Measurements from ENCODE around the gene GNA14. TPM values are rescaled to one million over a fixed set of nuclear protein-coding genes. Genes with fewer than 3 reads are reported as not detected.

The GNA14 gene
- total and polyA plus RNA-seq, 2 of the 8 experiments (the other 6 are each of a cell fraction or from before 2014, with no cell fraction given), result 3.4 to 6.3 TPM

DNA sequence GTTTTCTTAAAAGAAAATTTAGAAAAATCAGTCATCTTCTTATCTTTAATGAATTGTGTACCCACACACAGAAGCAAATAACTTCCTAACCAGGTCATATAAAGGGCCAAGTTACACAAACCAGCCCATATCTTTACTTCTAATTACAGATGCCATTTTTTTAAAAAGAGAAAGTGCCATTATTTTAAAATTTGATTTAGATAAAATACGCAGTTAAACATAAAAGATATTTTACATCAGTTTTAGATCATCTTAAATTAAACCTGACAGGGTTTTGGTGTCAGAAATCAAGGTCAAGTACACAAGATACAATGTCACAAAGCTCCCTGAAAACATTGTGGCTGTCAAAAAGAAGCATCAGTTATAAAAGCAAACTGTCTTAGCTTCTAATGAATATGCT is 129.4 kb downstream of the GNA14 start:
- Histone ChIP-seq H3K79me2 (ENCODE audit: control insufficient read depth in 1 of 2, insufficient read depth in 2 of 2, low read length in 2 of 2) (no peaks in the 10 kb centered on the region), H4K20me1 (replicated peaks in 1 of 2; ENCODE audit: control insufficient read depth in 1 of 2, insufficient read depth in 2 of 2, low read length in 2 of 2) (no peaks in the 10 kb centered on the region), H2BK15ac (ENCODE audit: low read length) (no peak overlapping the region), H3K14ac (ENCODE audit: insufficient read length) (no peak overlapping the region), H3K4ac (replicated peaks; ENCODE audit: insufficient read length, low read depth, low read length) (no peak overlapping the region), H4K5ac (ENCODE audit: insufficient read length, low read depth, low read length) (no peak overlapping the region), H4K8ac (ENCODE audit: extremely low read depth, insufficient read depth, low read length) (no peak overlapping the region), H3K23ac (ENCODE audit: insufficient read length) (no peak overlapping the region), H2BK5ac (ENCODE audit: low read depth, low read length) (no peak overlapping the region), H4K91ac (replicated peaks; ENCODE audit: insufficient read length, low read length) (no peak overlapping the region), H3K36me3 (ENCODE audit: control insufficient read depth in 2 of 4, insufficient read depth in 4 of 4, low read length in 3 of 4) (no peaks in the 10 kb centered on the region), H3K79me1 (ENCODE audit: low read depth, low read length) (no peaks in the 10 kb centered on the region), H3K56ac (replicated peaks; ENCODE audit: insufficient read length, low read depth, low read length) (no peak overlapping the region), H3K18ac (ENCODE audit: extremely low read depth, low read length) (no peak overlapping the region), H2BK120ac (replicated peaks; ENCODE audit: low read depth, low read length) (no peak overlapping the region), H3K9me3 (ENCODE audit: insufficient read depth in 2 of 2, low read depth in 1 of 2, low read length in 1 of 2) (no peaks in the 10 kb centered on the region), H3K4me3 (ENCODE audit: extremely low read depth in 1 of 4, insufficient read depth in 2 of 4, low read depth in 3 of 4, low read length in 4 of 4) (no peak overlapping the region), H3K4me2 (ENCODE audit: insufficient read depth in 1 of 2, low read depth in 2 of 2, low read length in 2 of 2) (no peak overlapping the region), H2AK5ac (ENCODE audit: low read depth, low read length) (no peak overlapping the region), H3K4me1 (replicated peaks in 1 of 4; ENCODE audit: control insufficient read depth in 3 of 4, insufficient read depth in 4 of 4, low read length in 3 of 4) (no peaks in the 10 kb centered on the region), H3K9ac (replicated peaks in 1 of 4; ENCODE audit: extremely low read depth in 1 of 4, low read depth in 3 of 4, low read length in 3 of 4) (no peak overlapping the region), H2AFZ (ENCODE audit: low read length) (no peak overlapping the region), H2BK12ac (ENCODE audit: low read depth, low read length) (no peak overlapping the region), H3K27me3 (replicated peaks in 1 of 4; ENCODE audit: control insufficient read depth in 3 of 4, extremely low read depth in 1 of 4, insufficient read depth in 3 of 4, low read length in 3 of 4) (no peaks in the 10 kb centered on the region; a peak in 2 of 7 replicates), H3K23me2 (ENCODE audit: low read depth, low read length) (no peaks in the 10 kb centered on the region), H3K27ac (ENCODE audit: low read depth, low read length) (no peak overlapping the region), H2BK20ac (ENCODE audit: low read length) (no peak overlapping the region)
- DNase-seq (ENCODE audit: low read depth in 1 of 2, low spot score in 2 of 2) (no peak), FAIRE-seq (no peak)
- POLR2A ChIA-PET (ENCODE audit: partially characterized antibody), result no interaction called here
- CTCF ChIA-PET (ENCODE audit: partially characterized antibody), result interaction anchor here (1.8 kb wide), 1 partner anchor 62 kb away, joined by 4 read pairs; no protein-coding TSS in a partner anchor
- WGBS, 2 experiments (ENCODE audit: extremely low coverage in 1 of 2, insufficient coverage in 1 of 2, insufficient read length in 1 of 2, insufficient replicate concordance in 2 of 2, low coverage in 1 of 2, low lambda C conversion rate in 2 of 2, missing lambda C conversion rate in 1 of 2), result 88% methylated on average over 1 of the region's 1 CpG; no CpG with 5 or more reads in 1 of the 2 experiments
- TF ChIP-seq TEAD4 (IDR thresholded peaks at IDR 0.05; ENCODE audit: low read depth, low read length) (no peak), CHD2 (IDR thresholded peaks at IDR 0.05; ENCODE audit: low read length) (no peak), KDM1A (IDR thresholded peaks at IDR 0.05; ENCODE audit: borderline replicate concordance, low read length) (no peak), RAD21 (IDR thresholded peaks at IDR 0.05 in 1 of 2, conservative IDR thresholded peaks at IDR 0.05 in 1 of 2; ENCODE audit: low read depth in 2 of 2, low read length in 2 of 2) (no peak), POLR2AphosphoS5 (IDR thresholded peaks at IDR 0.05; ENCODE audit: low read depth, low read length) (no peak), CREB1 (IDR thresholded peaks at IDR 0.05) (no peak), SP2 (IDR thresholded peaks at IDR 0.05; ENCODE audit: low read length) (no peak)

Measured in H1 (cell line).